GM19468 (cell line): Measurements from ENCODE around the gene CRK.

Source experiments
- ATAC-seq: cut with Tn5 transposase; IDR thresholded peaks from one replicate; pipeline ENCODE4 v1.9.1; 2021; ENCODE audit warnings: mild to moderate bottlenecking, moderate library complexity, moderate number of reproducible peaks; ENCODE audit not compliant: unreplicated experiment; ENCODE audit errors: extremely low read depth

The CRK gene

DNA sequence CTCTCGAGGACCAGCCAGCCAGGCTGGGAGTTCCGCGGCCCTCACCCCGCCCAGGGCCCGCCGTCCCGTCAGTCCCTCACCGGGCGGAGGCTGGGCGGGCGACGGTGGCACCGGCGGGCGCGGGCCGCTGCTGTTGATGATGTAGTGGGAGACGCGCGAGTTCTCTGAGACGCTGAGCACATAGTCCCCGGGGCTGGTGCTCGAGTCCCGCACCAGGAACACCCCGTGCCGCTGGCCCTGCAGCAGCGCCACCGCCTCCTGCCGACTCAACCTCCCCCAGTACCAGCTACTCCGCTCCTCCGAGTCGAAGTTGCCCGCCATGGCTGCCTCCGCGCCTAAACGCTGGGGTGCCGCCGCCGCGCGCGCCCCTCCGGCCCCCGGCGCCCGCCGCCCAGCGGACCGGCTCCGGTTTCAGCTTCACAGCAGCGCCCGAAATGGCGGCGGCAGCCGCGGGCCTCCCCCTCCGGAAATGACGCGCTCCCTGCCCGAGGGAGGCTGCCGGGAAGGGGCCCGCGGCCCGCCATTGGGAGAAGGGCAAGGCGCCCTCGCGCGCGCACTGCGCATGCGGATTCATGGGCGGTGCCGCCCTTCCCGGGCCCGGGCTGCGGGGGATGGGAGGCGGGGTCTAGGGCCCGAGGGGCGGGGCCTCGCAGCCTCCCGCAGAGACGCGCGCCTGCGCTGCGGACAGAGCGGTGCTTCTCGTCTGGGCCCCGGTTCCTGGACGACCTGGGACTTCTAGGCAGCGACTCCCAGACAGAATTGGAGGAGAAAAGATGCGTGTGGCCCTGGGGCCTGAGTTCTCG lies at the start of gene CRK:
Gene CRK (minus strand): TSS at position 436 of the 803 bp plus-strand sequence. CDS start 115 bp downstream, at position 321.
- peak; percentile 74 for ATAC-seq

DNA sequence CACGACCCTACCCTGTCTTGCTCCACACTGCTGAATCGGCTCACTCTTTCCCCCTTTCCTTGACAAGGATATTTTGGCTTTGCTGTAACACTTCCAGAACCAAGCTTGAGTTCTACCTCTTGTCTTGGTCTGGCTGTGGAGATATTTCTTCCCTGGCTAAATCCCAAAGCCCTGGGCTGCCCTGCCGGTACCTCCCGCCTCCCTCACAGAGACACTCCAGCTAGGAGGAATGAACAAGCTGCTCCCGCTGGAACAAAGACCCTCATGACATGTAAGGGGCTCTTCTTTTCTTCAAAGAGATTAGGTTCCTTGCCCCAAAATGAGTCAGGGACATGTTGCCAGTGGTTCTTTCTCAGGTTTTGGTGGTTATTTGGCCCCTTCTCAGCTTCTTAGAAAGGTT lies 49.6 kb upstream of the CRK start:
- no peak for ATAC-seq

DNA sequence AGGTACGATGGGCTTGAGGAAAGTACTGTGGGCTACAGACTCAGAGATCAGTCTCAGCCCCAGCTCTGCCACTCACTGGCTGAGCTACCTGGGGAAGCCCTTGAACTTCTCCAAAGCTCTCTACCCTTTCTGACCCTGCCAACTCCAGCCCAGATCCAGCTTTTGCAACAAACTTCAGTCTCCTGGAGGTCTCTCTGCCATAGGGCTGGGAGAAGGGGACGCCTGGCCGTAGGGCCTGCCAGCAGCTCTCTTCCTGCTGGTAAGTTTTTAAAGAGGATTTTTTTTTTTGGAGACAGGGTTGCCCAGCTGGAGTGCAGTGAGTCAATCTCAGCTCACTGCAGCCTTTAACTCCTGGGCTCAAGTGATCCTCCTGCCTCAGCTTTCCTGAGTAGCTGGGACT lies 48.8 kb upstream of the CRK start:
- no peak for ATAC-seq

DNA sequence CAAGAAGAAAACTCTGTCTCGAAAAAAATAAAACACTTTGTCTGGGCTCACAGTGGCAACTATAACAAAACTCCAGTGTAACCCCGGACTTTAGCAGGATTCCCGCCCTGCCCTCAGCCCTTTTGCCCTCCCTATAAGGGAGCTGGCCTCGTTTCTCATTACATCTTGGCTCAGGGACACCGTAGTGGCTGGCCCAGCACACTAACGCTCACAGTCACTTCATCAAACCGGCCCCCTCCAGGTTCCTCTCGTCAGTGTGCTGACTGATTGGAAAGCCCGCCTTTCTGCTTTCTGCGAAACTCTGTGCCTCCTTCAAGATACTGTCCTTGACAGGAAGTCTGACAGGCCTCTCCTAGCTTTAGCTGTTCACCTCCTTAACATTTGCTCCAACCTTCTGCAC lies 47.7 kb upstream of the CRK start:
- no peak for ATAC-seq

DNA sequence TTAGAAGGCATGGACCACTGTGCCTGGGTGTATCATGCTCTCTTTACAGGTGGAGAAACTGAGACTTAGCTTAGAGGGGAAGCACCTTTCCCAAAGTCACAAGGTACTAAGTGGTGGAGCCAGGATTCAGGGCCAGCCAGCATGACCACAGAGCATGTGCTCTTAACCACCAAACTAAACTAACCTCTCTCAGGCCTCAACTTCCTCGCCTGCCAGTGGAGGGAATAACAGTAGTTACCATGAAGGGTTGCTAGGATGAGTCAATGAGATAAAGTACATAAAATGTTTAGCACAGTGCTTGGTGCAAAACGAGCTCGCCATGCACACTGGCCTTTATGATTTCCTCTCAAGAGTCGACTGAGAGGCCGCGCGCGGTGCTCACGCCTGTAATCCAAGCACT lies 42.8 kb upstream of the CRK start:
- no peak for ATAC-seq

DNA sequence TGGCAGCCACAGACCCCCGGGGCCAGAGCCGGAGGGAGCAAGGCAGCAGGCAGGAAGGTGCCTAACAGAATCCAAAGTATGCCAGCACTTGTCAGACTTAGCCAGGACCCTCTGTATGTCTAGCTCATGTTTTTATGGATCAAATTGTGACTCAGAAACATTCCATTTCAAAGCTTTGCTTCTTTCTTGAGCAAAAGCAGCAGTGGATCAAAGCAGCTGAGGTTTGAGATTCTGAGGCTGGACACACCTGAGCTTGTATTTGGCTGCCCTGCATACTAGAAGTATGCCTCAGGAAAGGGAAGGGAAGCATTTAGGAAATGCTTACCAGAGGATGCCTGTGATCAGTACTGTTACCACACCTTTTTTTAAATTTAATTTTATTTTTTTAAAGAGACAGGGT lies 42.2 kb upstream of the CRK start:
- no peak for ATAC-seq

DNA sequence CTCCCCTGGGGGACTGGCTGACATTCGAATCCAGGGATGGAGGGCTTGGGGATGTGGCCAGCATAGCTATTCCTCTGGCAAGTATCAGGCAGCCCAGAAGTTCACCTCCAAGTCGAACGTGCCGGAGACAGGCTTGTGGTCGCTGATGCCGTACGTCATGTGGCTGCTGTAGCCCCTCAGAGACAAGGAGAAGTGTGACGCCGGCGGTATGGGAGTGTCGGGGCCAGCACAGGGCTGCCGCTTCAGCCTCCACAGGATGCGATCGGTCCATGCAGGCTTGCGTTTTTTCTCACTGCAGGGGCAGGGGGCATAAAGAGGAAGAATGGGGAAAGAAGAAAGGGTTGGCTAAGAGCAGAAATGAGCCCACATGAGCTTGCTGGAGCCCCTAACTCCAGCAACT lies 41.8 kb upstream of the CRK start:
- ATAC-seq = no peak

DNA sequence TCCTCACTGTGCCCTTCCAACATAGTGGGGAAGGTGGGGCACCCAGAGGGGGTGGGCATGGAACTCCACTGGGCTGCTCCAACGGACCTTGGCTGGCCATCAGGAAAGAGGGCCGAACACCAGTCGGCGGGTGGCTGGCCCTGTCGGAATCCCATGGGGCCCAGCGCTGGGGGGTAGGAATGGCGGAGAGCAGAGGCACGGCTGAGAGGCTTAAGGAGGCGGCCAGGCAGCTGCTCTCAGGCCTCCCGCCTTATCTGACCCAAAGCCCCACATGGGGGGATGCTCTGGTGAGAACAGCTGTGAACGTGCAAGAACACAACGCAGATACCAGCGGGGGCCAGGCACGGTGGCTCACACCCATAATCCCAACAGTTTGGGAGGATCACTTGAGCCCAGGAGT lies 40.8 kb upstream of the CRK start:
- ATAC-seq = no peak

DNA sequence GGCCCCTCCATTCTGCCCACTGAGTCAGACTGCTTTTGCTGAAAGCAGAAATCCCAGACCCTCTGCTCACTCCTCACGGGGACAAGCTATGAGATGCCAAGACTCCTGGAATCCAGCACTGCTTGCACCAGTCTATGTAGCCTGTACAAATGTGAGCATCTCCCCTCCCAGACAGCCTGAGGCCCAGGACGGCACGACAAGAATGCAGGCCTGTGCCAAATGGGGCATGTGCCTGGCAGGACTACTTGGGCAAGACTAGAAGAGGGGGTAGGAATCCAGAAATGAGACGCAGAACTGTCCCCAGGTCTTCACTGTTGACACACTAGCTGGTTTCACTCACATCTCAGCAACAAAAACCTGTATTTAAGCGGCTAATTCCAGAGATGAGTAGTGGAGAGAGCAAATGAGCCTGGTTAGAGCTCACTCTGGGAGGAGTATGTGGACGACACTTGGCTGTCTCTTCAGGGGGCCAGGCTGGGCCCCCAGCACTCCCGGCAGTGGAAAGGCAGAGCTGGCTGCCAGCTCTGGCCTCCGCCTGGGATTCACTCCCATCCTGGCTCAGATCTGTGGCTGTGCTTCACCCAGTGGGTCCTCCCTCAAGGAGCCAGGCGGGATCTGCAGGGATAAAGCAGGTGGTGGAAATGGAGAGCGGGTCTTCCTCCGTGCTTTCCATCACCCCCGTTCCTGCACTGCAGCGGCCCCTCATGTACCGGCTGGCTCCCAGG lies 39.4 kb upstream of the CRK start:
- ATAC-seq = no peak

DNA sequence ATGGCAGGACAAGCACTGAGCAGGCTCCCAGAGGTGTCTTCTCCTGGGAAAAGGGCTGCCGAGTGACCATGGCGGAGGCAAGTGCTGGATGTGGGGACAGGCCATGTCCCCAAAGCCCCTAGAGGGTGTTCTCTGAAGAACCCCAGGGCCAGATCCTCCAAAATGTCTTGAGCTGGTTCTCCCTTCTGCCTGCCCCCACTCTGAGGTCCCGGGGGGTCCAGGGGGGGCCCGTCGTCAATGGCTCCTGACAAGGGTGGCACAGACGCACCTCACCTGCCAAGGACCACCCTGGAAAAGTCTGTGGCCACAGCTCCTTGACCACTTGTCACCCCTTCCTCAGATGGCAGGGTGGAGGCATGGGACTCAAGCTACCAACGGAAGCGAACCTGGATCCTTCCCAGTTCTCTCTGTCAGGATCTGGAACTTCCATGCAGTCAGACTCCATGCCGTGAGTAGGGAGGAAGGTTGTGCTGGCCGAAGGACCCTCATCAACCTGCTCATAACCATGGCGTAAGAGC lies 38.8 kb upstream of the CRK start:
- no peak for ATAC-seq

DNA sequence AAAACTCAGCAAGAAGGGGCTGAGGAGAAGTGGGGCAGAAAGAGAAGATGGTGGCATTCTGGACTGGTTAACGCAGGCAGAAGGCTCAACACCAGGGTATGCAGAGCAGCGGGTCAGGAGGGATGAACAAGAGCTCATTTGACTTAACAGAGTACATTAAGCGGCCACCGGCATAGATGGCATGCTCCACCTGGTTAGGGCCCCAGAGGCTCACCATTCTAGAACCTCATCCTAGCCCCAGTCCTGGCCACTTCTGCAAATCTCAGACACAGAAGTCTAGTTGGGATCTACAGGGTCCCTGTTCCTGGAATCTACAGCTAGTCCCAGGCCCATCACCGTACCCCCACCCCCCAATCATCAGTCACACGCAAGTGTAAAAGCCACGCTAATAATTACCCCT lies 38.2 kb upstream of the CRK start:
- no peak for ATAC-seq

DNA sequence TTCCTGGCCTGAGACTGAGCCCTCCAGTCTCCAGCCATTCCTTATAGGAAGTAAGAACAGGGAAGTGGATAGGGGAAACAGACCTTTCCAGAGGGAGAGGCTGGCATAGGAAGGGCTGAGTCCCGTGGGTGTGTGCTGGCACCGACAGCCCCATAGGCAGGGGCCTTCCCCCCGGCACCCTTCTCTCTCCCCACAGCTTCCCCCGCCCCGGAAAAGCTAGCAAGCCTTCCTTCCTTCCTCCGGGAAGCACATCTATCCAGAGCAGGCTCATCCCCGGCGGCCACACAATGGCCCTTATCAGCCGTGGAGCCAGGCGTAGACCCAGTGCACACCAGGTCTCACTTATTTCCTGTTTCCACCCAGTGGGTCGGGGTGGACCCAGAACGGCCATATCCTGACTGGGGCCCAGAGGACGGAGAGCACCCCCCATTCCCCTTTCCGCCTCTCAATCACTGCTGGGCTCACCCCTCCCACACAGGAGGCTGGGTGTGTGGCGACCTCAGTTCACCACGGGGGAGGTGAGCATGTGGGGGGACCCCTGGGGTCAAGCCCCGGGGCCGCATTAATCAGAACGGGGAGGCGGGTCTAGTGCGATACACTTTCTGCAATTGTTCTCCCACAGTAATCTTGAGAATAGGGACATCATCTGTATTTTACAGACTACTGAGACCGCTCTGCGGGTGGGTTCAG lies 37.4 kb upstream of the CRK start:
- no peak for ATAC-seq

DNA sequence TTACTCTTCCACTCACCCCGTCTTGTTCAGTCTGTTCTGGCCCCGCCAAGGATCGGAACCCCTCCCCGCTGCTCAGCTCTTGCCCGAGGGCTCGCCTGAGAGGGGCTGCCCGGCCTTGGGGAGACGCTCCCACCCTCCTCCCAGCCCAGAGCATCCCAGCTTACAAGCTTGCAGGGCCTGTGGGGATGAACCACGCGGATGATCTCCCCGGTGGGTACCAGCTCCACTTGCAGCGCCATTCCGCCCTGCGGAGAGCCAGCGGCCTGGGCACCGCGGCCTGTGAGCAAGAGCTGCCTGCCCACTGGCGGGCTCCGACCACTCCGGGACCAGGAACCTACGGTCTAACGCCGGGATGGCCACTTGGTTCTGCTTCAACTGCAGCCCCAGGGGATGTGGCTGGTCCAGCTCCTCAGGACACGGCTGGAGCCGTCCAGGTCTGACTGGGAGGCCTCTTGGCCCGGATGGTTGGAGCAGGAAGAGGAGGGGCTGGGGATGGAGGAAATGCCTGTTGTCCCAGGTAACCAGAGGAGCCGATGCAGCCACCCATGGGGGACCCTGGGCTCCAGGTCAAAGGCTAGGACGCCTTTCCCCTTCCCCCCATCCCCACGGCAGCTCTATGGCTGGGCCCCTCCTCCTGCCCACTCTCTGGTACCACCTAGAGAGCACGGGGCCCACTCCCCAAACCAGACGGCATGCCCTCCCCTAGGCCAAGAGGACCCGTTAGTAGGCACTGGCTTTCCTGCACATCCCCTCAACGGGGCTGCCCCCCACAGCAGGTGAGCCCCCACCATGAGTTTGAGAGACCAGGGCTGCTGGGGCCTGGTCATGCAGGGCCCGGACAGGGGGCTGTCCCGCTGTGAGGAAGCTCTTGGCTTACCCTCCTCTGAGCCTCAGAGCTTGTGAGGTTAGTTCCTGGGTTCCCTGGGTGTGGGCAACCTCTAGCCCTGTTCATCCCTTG lies 36.5 kb upstream of the CRK start, which contains the start of gene MYO1C:
Gene MYO1C (minus strand): TSS at position 438 of the 958 bp plus-strand sequence. CDS start 199 bp downstream, at position 239.
- ATAC-seq = no peak

DNA sequence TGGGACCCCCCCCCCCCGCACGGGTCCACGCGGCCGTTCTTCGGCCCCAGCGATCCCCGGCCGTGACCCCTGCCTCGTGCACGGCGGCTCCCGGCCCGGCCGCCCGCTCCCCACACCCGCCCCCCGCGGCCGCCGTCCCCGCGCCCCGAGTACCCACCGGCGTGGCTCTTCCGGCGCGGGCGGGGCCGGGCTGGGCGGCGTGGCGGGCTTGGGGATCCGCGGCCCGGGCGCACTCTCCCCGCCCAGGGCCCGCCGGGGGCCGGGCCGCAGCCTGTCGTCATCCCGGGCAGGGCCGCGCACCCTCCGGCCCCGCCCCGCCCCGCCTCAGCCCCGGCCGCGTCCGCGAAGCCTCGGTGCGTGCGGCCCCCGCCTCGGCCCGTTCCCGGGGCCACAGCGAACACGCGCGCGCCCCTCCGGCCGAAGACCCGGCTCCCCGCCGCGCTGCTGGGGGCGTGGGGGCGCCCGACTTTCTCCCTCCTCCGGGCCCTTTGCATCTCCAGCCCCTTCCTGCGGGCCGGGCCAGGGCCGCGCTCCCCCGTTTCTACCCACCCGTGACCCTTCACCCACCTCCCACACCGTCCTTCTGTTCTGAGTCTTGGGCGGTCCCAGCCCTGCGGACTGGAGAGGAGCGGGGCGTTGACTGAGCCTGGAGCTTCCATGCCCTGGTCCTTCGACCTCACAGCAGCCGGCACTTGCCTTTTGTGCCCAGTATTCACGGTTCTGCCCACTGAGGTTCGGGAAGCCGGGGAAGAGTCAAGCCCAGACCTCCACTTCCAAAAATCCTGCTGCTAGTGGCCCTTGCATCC lies 35.6 kb upstream of the CRK start:
- ATAC-seq = no peak

DNA sequence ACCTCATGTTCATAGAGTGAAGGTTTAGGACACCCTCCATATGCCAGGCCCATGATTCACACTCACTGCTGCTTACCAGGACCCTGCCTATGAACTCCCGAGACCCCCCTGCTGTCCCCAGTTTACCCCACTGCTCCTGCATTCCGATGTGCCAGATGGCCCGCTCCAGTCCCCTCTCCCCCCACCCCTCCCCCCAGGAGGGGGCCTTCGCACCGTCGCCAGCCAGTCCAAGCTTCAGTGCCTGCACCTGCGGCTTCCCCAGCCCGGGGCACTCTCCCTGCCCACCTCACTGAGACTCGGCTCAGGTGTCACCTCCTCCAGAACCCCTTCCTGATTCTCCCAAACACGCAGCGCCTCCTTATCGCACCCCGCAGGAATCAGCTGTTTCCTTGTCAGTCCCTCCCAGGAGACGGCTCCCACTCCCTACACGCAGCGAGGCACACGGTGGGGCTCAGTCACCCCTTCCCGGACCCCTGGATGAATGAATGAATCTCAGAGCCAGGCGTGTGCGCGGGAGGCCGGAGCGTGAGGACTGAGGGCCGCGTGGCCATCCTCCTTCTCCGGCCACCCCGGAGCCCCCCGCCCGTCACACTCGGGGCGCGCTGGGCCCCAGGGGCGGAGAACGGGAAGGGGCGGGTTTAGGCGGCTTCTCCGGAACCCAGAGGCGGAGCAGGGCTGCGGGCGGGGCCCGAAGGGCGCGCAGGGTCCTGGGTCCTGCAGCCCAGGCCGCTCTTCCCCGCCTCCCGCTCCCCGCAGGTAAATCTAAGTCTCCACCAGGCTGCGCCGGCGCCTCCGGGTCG lies 34.8 kb upstream of the CRK start:
- ATAC-seq = no peak

DNA sequence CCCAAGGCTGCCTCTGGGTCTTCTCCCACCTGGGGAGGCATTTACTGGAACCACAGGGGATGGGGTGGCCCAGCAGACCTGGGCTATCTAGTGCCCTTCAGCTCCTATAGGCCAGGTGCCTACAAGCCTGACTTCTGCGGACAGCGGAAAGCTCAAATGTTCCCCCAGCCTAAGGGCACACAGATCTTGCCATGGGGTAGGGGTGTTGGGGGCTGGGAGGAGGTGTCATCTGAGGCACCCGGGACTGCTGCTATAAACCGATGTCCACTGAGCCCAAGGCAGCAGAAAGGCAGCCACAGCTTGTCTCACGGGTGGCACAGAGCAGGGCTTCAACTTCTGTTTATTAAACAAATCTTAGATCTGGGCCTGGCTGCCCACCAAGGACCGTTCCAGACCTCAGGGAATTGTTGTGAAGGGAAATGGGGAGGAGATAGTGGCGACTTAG lies 32.8 kb upstream of the CRK start:
- no peak for ATAC-seq

DNA sequence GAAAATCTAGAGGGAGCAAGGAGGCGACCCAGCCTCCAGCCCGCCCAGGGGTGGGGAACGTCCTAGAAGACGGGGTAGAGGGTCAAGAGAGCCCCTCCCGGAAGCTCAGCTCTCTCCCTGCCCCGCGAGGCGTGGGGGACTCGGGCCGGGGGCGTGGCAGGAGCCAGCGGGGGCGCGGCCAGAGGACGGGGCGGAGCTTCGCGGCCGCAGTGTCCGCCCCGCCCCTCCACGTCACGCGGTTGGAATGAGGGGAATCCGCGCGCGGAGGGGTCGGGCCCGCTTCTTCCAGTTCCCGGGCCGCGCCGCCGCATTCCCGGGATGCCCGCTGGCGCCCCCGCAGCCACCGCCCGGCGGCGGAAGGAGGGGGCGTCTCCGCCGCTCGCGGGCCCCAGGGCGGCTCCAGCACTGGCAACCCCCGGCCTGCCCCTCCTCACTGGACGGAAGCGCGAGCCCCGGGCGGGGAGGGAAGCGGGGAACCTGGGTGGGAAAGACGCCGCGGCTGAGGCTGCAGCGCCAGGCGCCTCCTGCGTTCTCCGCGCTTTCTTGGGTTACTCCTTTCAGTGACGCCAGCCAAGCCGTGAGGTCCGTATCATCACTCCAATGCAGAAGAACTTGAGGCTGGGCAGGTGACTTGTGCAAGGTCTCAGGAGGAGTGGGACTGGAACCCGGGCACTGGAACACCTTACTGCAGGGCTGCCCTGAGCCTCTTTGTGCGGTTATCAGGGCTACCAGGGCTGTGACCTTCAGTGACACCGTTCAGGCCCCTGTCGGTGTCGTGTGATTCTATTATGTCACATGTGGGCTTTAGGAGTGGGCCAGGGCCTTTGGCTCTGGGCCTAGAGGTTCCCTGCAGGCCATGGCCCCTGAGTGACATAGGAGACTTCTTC lies 32.1 kb upstream of the CRK start:
- no peak for ATAC-seq
